Measurements from ENCODE around the gene HAUS2. TPM values are rescaled to one million over a fixed set of nuclear protein-coding genes. Genes with fewer than 3 reads are reported as not detected.
"Not testable (repeated sequence)": the region's sequence is repeated elsewhere in the genome, so short reads cannot be mapped to it uniquely, and the experiment has no call there.

Gene HAUS2
- total RNA-seq, 1 experiment from 2014 or later, result 29.6 TPM

DNA sequence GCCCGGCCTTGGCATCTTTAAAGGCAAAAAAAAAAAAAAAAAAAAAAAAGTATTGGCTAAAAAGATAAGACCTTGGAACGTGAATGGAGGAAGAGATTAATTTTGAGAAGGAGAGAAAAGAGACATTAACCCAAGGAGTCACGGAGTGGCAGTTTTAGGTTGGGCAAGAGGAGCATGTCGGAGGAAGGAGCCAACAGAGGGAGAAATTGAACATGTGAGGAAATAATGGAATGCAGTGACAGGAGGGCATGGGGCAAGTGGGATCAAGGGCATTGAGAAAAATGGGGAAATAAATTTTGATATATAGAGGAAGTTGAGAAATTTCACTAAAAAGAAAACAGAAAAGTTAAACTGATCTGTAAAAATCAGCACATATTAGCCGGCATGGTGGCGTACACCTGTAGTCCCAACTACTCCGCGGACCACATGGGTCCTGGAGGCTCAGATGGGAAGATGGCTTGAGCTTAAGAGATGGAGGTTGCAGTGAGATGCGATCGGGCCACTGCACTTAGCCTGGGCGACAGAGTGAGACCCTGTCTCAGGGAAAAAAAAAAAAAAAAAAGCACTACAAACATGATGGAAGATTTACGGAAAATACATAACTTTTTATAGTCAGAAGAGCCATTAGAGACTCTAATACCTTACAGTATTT lies 1.2 kb downstream of the HAUS2 start:
- POLR2A ChIA-PET, result interaction anchor here (1.1 to 4.8 kb wide), 14 partner anchors 11 to 277 kb away, joined by 3 to 69 read pairs (median 9); partner anchors contain the start of genes GANC, SNAP23, STARD9 and TMEM87A
- CTCF ChIA-PET, result interaction anchor here (1.2 kb wide), 1 partner anchor 11 kb away, joined by 3 read pairs; no protein-coding TSS in a partner anchor
- Mint-ChIP-seq H3K4me3 (ENCODE audit: unreplicated experiment) (peak overlapping the region; percentile 88), H3K4me1 (ENCODE audit: insufficient read depth, unreplicated experiment) (peaks cover 42% of the 10 kb centered on the region), H3K27me3 (ENCODE audit: insufficient read depth, unreplicated experiment) (no peaks in the 10 kb centered on the region), H3K27ac (ENCODE audit: low read depth, unreplicated experiment) (peak overlapping the region; percentile 96), H3K9me3 (ENCODE audit: unreplicated experiment) (no peaks in the 10 kb centered on the region), H3K36me3 (ENCODE audit: insufficient read depth, unreplicated experiment) (peaks cover 23% of the 10 kb centered on the region)
- no TSS peak for BruUV-seq (replicated peaks)
- intact Hi-C loops (cut with micrococcal nuclease), result loop anchor here (5.0 kb wide), 1 partner anchor 53 kb away; the partner anchor contains the start of gene SNAP23
- TF ChIP-seq, protein P1, sequence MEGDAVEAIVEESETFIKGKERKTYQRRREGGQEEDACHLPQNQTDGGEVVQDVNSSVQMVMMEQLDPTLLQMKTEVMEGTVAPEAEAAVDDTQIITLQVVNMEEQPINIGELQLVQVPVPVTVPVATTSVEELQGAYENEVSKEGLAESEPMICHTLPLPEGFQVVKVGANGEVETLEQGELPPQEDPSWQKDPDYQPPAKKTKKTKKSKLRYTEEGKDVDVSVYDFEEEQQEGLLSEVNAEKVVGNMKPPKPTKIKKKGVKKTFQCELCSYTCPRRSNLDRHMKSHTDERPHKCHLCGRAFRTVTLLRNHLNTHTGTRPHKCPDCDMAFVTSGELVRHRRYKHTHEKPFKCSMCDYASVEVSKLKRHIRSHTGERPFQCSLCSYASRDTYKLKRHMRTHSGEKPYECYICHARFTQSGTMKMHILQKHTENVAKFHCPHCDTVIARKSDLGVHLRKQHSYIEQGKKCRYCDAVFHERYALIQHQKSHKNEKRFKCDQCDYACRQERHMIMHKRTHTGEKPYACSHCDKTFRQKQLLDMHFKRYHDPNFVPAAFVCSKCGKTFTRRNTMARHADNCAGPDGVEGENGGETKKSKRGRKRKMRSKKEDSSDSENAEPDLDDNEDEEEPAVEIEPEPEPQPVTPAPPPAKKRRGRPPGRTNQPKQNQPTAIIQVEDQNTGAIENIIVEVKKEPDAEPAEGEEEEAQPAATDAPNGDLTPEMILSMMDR (IDR thresholded peaks at IDR 0.05; ENCODE audit: unreplicated experiment), result no peak
- DNase-seq (ENCODE audit: unreplicated experiment), result peak; percentile 3

- TF ChIP-seq, protein P1 (IDR thresholded peaks at IDR 0.05; ENCODE audit: unreplicated experiment), result no peak
- no TSS peak for BruUV-seq (replicated peaks)
- H3K4me1 Mint-ChIP-seq (ENCODE audit: insufficient read depth, unreplicated experiment), result peaks cover 22% of the 10 kb centered on the region
- peaks cover 19% of the 10 kb centered on the region for H3K36me3 Mint-ChIP-seq (ENCODE audit: insufficient read depth, unreplicated experiment)
- H3K27me3 Mint-ChIP-seq (ENCODE audit: insufficient read depth, unreplicated experiment), result no peaks in the 10 kb centered on the region
- H3K9me3 Mint-ChIP-seq (ENCODE audit: unreplicated experiment), result no peaks in the 10 kb centered on the region
- DNase-seq (ENCODE audit: unreplicated experiment), result no peak
- ChIA-PET CTCF (interaction anchor here (0.7 to 1.1 kb wide), 2 partner anchors 12 to 169 kb away, joined by 3 read pairs; no protein-coding TSS in a partner anchor), POLR2A (interaction anchor here (0.7 to 2.9 kb wide), 3 partner anchors 9 to 22 kb away, joined by 3 to 10 read pairs (median 3); partner anchors contain the start of gene STARD9)
- intact Hi-C loops (cut with micrococcal nuclease), result no loop called here
- H3K4me3 Mint-ChIP-seq (ENCODE audit: unreplicated experiment), result no peak overlapping the region
- no peak overlapping the region for H3K27ac Mint-ChIP-seq (ENCODE audit: low read depth, unreplicated experiment)
Observed at GRCh38 chr15:42553554-42553953, 4.9 kb downstream of the HAUS2 start.

- BruUV-seq (replicated peaks); CTCF ChIA-PET; H3K4me3 Mint-ChIP-seq (ENCODE audit: unreplicated experiment); intact Hi-C loops (cut with micrococcal nuclease); H3K9me3 Mint-ChIP-seq (ENCODE audit: unreplicated experiment); DNase-seq (ENCODE audit: unreplicated experiment); H3K27ac Mint-ChIP-seq (ENCODE audit: low read depth, unreplicated experiment); H3K27me3 Mint-ChIP-seq (ENCODE audit: insufficient read depth, unreplicated experiment): not testable (repeated sequence)
- peaks cover 47% of the 10 kb centered on the region for H3K36me3 Mint-ChIP-seq (ENCODE audit: insufficient read depth, unreplicated experiment)
- peaks cover 11% of the 10 kb centered on the region for H3K4me1 Mint-ChIP-seq (ENCODE audit: insufficient read depth, unreplicated experiment)
- POLR2A ChIA-PET, result interaction anchor here (0.6 to 1.1 kb wide), 3 partner anchors 18 to 1715 kb away, joined by 3 read pairs; partner anchors contain the start of gene STARD9
Observed at GRCh38 chr15:42556550-42557207, 8.0 kb downstream of the HAUS2 start.

DNA sequence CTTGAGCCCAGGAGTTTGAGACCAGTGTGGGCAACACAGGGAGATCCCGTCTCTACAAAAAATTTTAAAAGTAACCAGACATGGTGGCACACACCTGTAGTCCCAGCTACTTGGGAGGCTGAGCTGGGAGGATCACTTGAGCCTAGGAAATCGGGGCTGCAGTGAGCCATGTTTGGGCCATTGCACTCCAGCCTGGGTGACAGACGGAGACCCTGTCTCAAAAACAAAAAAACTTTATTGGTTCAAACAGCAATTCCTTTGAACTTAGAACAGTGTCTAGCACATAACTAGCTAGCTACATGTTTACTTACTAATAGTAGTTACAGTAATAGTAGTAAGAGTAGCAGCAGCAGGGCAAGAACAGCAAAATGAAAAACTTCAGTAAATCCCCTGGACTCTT lies 10.1 kb downstream of the HAUS2 start:
- Mint-ChIP-seq H3K27me3 (ENCODE audit: insufficient read depth, unreplicated experiment) (no peaks in the 10 kb centered on the region), H3K36me3 (ENCODE audit: insufficient read depth, unreplicated experiment) (peaks cover 60% of the 10 kb centered on the region), H3K4me1 (ENCODE audit: insufficient read depth, unreplicated experiment) (peaks cover 5% of the 10 kb centered on the region), H3K4me3 (ENCODE audit: unreplicated experiment) (no peak overlapping the region), H3K27ac (ENCODE audit: low read depth, unreplicated experiment) (no peak overlapping the region), H3K9me3 (ENCODE audit: unreplicated experiment) (no peaks in the 10 kb centered on the region)
- intact Hi-C loops (cut with micrococcal nuclease), result no loop called here
- DNase-seq (ENCODE audit: unreplicated experiment), result no peak
- BruUV-seq (replicated peaks), result no TSS peak
- TF ChIP-seq, protein P1 (IDR thresholded peaks at IDR 0.05; ENCODE audit: unreplicated experiment), result no peak
- ChIA-PET POLR2A (no interaction called here), CTCF (interaction anchor here (0.7 kb wide), 1 partner anchor 93 kb away, joined by 3 read pairs; no protein-coding TSS in a partner anchor)
